AG04450 (cell line): ENCODE data around the gene COTL1. TPM values are rescaled to one million over a fixed set of nuclear protein-coding genes. Genes with fewer than 3 reads are reported as not detected.

Experiments
- CTCF ChIA-PET: fragments of 300-600, 350-600 bp; formaldehyde crosslinking; extraction: SDS; loops from one replicate; lab custom pipeline; 2022; ENCODE audit warnings: antibody characterized with exemption, inconsistent platforms; lab: Charles Lee
- POLR2A ChIA-PET: fragments of 350-600 bp; formaldehyde crosslinking; extraction: SDS; loops from one replicate; lab custom pipeline; 2021; ENCODE audit warnings: antibody characterized with exemption, inconsistent platforms; lab: Yijun Ruan, JAX
- DNase-seq: peaks from one replicate; pipeline ENCODE4 v3.0.0-alpha.2; 2011; ENCODE audit warnings: low read depth, low spot score
- H3K27ac ChIP-seq: one replicate; pipeline ENCODE4 v1.5.1; 2012; ENCODE audit warnings: low read depth, low read length, control low read depth
- H3K27me3 ChIP-seq: one replicate; pipeline ENCODE4 v1.6.0; 2012; ENCODE audit warnings: low read length; ENCODE audit not compliant: control insufficient read depth, insufficient read depth
- H3K4me3 ChIP-seq: 2 replicates; pipeline ENCODE4 v1.5.1; 2011; ENCODE audit warnings: mild to moderate bottlenecking, low read depth, low read length, control low read depth
- H3K9me3 ChIP-seq: 2 replicates; pipeline ENCODE4 v1.5.1; 2012; ENCODE audit warnings: low read length; ENCODE audit not compliant: control insufficient read depth, insufficient read depth
- CTCF ChIP-seq: IDR thresholded peaks from 2 replicates; pipeline ENCODE4 v1.5.1; 2011; ENCODE audit warnings: low read depth, low read length, control low read depth, inconsistent platforms
- polyA plus RNA-seq: library from polyadenylated mRNA; depleted of rRNA; stranded (reverse); fragments of >200 nt; gene quantifications from 2 replicates; pipeline ENCODE4 v1.2.3, GENCODE V29; 2011

Gene COTL1
- polyA plus RNA-seq, 1 experiment, result 153 TPM

GRCh38 chr16:84595052-84595481 is 22.8 kb downstream of the COTL1 start:
- Histone ChIP-seq H3K27me3 (no peaks in the 10 kb centered on the region), H3K27ac (no peak overlapping the region), H3K4me3 (no peak overlapping the region), H3K9me3 (no peaks in the 10 kb centered on the region; the same call in 1 of the 2 replicates)
- ChIA-PET CTCF (no interaction called here), POLR2A (no interaction called here)
- DNase-seq, result no peak
- no peak for TF ChIP-seq CTCF

- no peak for DNase-seq
- CTCF ChIA-PET, result no interaction called here
These were observed 23.2 kb downstream of the COTL1 start for GRCh38 chr16:84594725-84595038.

GRCh38 chr16:84593825-84594724 is 23.8 kb downstream of the COTL1 start:
- POLR2A ChIA-PET, result no interaction called here
- CTCF ChIA-PET, result no interaction called here
- Histone ChIP-seq H3K27ac (no peak overlapping the region), H3K27me3 (no peaks in the 10 kb centered on the region), H3K9me3 (no peaks in the 10 kb centered on the region; the same call in 1 of the 2 replicates), H3K4me3 (no peak overlapping the region)
- no peak for TF ChIP-seq CTCF
- DNase-seq, result no peak

More at GRCh38 chr16:84594725-84595038, 23.2 kb downstream of the COTL1 start:
- Histone ChIP-seq H3K27me3 (no peaks in the 10 kb centered on the region), H3K27ac (no peak overlapping the region), H3K9me3 (no peaks in the 10 kb centered on the region; the same call in 1 of the 2 replicates), H3K4me3 (no peak overlapping the region)
- no peak for TF ChIP-seq CTCF
- POLR2A ChIA-PET, result no interaction called here

GRCh38 chr16:84592718-84593117 is 25.2 kb downstream of the COTL1 start:
- Histone ChIP-seq H3K27me3 (no peaks in the 10 kb centered on the region), H3K4me3 (no peak overlapping the region), H3K9me3 (no peaks in the 10 kb centered on the region; the same call in 1 of the 2 replicates), H3K27ac (peak overlapping the region; percentile 21)
- TF ChIP-seq CTCF, result no peak
- no peak for DNase-seq
- ChIA-PET POLR2A (no interaction called here), CTCF (interaction anchor here (0.7 kb wide), 1 partner anchor 80 kb away, joined by 4 read pairs; no protein-coding TSS in a partner anchor)

GRCh38 chr16:84589975-84590719 is 27.7 kb downstream of the COTL1 start:
- Histone ChIP-seq H3K4me3 (no peak overlapping the region), H3K27ac (no peak overlapping the region), H3K9me3 (no peaks in the 10 kb centered on the region; the same call in 1 of the 2 replicates), H3K27me3 (no peaks in the 10 kb centered on the region)
- TF ChIP-seq CTCF, result no peak
- CTCF ChIA-PET, result interaction anchor here (1.1 kb wide), 1 partner anchor 79 kb away, joined by 3 read pairs; no protein-coding TSS in a partner anchor
- POLR2A ChIA-PET, result no interaction called here
- no peak for DNase-seq
